ENCODE results near the gene CYP27A1. TPM values are rescaled to one million over a fixed set of nuclear protein-coding genes. Genes with fewer than 3 reads are reported as not detected.

The CYP27A1 gene
- total and polyA plus RNA-seq, 9 donors = 22.0 to 59.5 (median 34.4) TPM

DNA sequence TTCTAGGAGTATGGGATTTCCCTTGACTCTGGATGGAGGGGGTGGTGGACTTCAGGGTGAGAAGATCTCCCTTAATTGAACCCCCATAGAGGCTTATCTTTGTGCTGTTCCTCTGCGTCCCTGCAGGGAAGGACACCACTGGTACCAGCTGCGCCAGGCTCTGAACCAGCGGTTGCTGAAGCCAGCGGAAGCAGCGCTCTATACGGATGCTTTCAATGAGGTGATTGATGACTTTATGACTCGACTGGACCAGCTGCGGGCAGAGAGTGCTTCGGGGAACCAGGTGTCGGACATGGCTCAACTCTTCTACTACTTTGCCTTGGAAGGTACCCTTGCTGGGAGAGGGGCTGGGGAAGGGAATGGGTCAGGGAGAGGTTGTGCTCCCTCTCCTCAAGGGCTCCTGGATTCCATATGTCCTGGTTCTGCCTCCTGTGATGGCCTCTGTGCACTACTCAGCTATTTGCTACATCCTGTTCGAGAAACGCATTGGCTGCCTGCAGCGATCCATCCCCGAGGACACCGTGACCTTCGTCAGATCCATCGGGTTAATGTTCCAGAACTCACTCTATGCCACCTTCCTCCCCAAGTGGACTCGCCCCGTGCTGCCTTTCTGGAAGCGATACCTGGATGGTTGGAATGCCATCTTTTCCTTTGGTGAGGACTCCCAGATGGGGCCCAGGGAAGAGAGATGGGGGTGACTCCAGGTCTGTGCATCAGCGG is 30.3 kb downstream of the CYP27A1 start:
- TF ChIP-seq EP300 (IDR thresholded peaks at IDR 0.05) (no peak), POLR2A (IDR thresholded peaks at IDR 0.05) (no peak)
- TF ChIP-seq, protein P1, sequence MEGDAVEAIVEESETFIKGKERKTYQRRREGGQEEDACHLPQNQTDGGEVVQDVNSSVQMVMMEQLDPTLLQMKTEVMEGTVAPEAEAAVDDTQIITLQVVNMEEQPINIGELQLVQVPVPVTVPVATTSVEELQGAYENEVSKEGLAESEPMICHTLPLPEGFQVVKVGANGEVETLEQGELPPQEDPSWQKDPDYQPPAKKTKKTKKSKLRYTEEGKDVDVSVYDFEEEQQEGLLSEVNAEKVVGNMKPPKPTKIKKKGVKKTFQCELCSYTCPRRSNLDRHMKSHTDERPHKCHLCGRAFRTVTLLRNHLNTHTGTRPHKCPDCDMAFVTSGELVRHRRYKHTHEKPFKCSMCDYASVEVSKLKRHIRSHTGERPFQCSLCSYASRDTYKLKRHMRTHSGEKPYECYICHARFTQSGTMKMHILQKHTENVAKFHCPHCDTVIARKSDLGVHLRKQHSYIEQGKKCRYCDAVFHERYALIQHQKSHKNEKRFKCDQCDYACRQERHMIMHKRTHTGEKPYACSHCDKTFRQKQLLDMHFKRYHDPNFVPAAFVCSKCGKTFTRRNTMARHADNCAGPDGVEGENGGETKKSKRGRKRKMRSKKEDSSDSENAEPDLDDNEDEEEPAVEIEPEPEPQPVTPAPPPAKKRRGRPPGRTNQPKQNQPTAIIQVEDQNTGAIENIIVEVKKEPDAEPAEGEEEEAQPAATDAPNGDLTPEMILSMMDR (IDR thresholded peaks at IDR 0.05) = no peak
- H3K4me1 ChIP-seq (ENCODE audit: insufficient read depth) = no peaks in the 10 kb centered on the region
- H3K9me3 ChIP-seq = no peaks in the 10 kb centered on the region
- H3K27me3 ChIP-seq = no peaks in the 10 kb centered on the region
- no peak overlapping the region for H3K4me3 ChIP-seq
- 93 to 97% (median 95%) methylated on average over 21 of the region's 21 CpGs for WGBS, 3 donors
- intact Hi-C loops (cut with DNase I) = no loop called here
- no peaks in the 10 kb centered on the region for H3K36me3 ChIP-seq
- no peak for DNase-seq
- H3K27ac ChIP-seq = no peak overlapping the region

DNA sequence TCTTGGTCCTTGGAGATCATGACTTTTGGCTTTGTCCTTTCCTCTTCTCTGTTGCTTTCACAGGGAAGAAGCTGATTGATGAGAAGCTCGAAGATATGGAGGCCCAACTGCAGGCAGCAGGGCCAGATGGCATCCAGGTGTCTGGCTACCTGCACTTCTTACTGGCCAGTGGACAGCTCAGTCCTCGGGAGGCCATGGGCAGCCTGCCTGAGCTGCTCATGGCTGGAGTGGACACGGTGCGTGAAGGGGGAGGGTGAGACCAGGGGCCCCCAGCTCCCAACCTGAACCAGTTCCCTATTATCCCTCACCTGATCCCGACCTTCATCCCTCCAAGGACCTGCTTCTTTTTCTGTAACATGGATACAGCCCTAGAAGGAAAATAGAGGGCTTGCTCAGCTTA is 30.9 kb downstream of the CYP27A1 start:
- intact Hi-C loops (cut with DNase I) = no loop called here
- H3K27me3 ChIP-seq = no peaks in the 10 kb centered on the region
- H3K4me3 ChIP-seq = no peak overlapping the region
- no peak for TF ChIP-seq POLR2A (IDR thresholded peaks at IDR 0.05)
- TF ChIP-seq EP300 (IDR thresholded peaks at IDR 0.05) = no peak
- TF ChIP-seq, protein P1 (IDR thresholded peaks at IDR 0.05) = no peak
- no peaks in the 10 kb centered on the region for H3K4me1 ChIP-seq (ENCODE audit: insufficient read depth)
- H3K27ac ChIP-seq = no peak overlapping the region
- 86 to 92% (median 88%) methylated on average over 5 of the region's 5 CpGs for WGBS, 3 donors
- DNase-seq = no peak
- no peaks in the 10 kb centered on the region for H3K9me3 ChIP-seq
- H3K36me3 ChIP-seq = no peaks in the 10 kb centered on the region

DNA sequence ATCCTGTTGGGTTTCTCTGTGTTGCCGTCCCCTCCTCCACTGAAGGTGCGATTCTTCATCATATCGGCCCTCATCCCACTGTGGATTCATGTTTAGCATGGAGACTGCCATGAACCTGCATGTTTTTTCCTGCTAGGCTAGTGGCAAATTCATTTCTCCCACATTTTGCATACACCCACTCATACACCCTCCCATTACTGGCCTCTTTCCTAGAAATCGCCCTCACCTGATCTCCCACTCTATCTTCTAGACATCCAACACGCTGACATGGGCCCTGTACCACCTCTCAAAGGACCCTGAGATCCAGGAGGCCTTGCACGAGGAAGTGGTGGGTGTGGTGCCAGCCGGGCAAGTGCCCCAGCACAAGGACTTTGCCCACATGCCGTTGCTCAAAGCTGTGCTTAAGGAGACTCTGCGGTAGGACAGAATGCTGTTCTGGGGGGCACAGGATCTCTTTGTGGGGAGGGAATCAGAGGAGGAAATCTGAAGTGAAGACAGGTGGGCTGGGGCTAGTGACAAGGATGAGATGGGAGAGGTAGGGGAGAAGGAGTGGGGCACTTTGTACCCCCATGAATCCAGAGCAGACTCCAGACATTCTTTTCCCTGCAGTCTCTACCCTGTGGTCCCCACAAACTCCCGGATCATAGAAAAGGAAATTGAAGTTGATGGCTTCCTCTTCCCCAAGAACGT is 32.0 kb downstream of the CYP27A1 start:
- TF ChIP-seq, protein P1 (IDR thresholded peaks at IDR 0.05) = no peak
- TF ChIP-seq POLR2A (IDR thresholded peaks at IDR 0.05) (no peak), EP300 (IDR thresholded peaks at IDR 0.05) (no peak)
- DNase-seq = no peak
- Histone ChIP-seq H3K9me3 (no peaks in the 10 kb centered on the region), H3K4me1 (ENCODE audit: insufficient read depth) (no peaks in the 10 kb centered on the region), H3K4me3 (no peak overlapping the region), H3K27me3 (no peaks in the 10 kb centered on the region), H3K36me3 (no peaks in the 10 kb centered on the region), H3K27ac (no peak overlapping the region)
- WGBS, 3 donors = 87 to 93% (median 92%) methylated on average over 11 of the region's 11 CpGs
- intact Hi-C loops (cut with DNase I) = no loop called here

DNA sequence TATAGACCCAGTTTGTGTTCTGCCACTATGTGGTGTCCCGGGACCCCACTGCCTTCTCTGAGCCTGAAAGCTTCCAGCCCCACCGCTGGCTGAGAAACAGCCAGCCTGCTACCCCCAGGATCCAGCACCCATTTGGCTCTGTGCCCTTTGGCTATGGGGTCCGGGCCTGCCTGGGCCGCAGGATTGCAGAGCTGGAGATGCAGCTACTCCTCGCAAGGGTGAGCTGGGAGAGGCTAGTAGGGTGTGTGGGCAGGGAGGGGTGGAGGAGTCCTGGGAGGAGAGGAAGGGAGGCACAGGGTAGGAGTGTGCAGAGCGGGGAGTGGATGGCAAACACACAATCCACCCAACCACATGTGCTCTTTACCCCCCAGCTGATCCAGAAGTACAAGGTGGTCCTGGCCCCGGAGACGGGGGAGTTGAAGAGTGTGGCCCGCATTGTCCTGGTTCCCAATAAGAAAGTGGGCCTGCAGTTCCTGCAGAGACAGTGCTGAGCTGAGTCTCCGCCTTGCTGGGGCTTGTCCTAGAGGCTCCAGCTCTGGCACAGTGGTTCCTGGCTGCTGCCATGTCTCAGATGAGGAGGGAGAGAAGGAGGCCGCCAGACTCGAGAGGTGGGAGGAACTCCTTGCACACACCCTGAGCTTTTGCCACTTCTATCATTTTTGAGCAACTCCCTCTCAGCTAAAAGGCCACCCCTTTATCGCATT is 32.7 kb downstream of the CYP27A1 start:
- DNase-seq = no peak
- H3K27ac ChIP-seq = no peak overlapping the region
- no peaks in the 10 kb centered on the region for H3K27me3 ChIP-seq
- no peak overlapping the region for H3K4me3 ChIP-seq
- no peaks in the 10 kb centered on the region for H3K9me3 ChIP-seq
- H3K36me3 ChIP-seq = no peaks in the 10 kb centered on the region
- intact Hi-C loops (cut with DNase I) = no loop called here
- no peaks in the 10 kb centered on the region for H3K4me1 ChIP-seq (ENCODE audit: insufficient read depth)
- TF ChIP-seq, protein P1 (IDR thresholded peaks at IDR 0.05) = no peak
- TF ChIP-seq POLR2A (IDR thresholded peaks at IDR 0.05) = no peak
- no peak for TF ChIP-seq EP300 (IDR thresholded peaks at IDR 0.05)
- 87 to 93% (median 90%) methylated on average over 13 of the region's 13 CpGs for WGBS, 3 donors
